GM10248 (cell line): ENCODE measurements around the gene MYF5.
"Not testable (repeated sequence)": the region's sequence is repeated elsewhere in the genome, so short reads cannot be mapped to it uniquely, and the experiment has no call there.

ENCODE experiments used
- CTCF ChIA-PET: fragments of 300-600 bp; sonication (Branson Sonifier 250); formaldehyde crosslinking; extraction: SDS; loops from one replicate; lab custom pipeline; 2021; ENCODE audit warnings: antibody characterized with exemption; lab: Yijun Ruan, JAX
- POLR2A ChIA-PET: fragments of 350-650 bp; sonication (Branson Sonifier 250); formaldehyde crosslinking; extraction: SDS; loops from one replicate; lab custom pipeline; 2020; ENCODE audit warnings: antibody characterized with exemption; lab: Yijun Ruan, JAX
- DNase-seq: peaks from one replicate; pipeline ENCODE4 v3.0.0; 2012; ENCODE audit errors: extremely low spot score
- CTCF ChIP-seq: IDR thresholded peaks from 2 replicates; pipeline ENCODE4 v1.5.1; 2012; ENCODE audit warnings: mild to moderate bottlenecking, low read depth; ENCODE audit errors: extremely low read depth, missing control alignments, control extremely low read depth

The MYF5 gene

DNA sequence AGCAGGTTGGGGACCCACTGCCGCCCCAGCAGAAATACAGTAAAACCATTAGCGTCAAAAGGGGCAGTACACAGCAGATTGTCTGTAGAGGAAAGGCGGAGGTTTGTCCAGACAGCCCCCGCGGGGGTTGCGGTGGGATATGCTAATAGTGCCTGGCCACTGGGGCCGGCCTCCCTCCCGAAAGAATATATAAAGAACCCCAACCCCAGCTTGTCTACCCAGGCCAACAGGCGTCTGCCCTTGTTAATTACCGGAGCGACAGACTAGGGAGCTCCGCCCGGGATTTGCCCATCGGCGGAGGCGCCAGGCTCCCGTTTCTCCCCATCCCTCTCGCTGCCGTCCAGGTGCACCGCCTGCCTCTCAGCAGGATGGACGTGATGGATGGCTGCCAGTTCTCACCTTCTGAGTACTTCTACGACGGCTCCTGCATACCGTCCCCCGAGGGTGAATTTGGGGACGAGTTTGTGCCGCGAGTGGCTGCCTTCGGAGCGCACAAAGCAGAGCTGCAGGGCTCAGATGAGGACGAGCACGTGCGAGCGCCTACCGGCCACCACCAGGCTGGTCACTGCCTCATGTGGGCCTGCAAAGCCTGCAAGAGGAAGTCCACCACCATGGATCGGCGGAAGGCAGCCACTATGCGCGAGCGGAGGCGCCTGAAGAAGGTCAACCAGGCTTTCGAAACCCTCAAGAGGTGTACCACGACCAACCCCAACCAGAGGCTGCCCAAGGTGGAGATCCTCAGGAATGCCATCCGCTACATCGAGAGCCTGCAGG lies at the start of gene MYF5:
TSS of gene MYF5 (plus strand) at position 217 of the 774 bp plus-strand sequence. CDS start at position 369, 152 bp downstream.
- ChIA-PET POLR2A (no interaction called here), CTCF (interaction anchor here (1.2 kb wide), 1 partner anchor 8 kb away, joined by 4 read pairs; no protein-coding TSS in a partner anchor)
- no peak for DNase-seq
- no peak for TF ChIP-seq CTCF

DNA sequence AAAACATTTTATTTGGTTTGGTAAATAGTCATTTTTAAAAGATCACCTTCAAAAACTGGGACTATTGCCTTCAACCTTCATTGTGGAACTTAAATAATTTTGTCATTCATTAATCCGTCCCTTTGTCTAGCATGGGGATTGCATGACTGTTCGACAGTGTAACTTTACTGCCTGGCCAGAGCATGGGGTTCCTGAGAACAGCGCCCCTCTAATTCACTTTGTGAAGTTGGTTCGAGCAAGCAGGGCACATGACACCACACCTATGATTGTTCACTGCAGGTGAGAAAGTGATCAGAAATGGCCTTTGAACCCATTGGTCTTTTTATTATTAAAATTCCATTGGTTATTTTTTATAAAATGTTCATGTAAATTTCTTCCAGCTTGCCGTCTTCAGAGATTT lies 46.5 kb upstream of the MYF5 start:
- CTCF ChIA-PET: no interaction called here
- no peak for DNase-seq
- no peak for TF ChIP-seq CTCF
- POLR2A ChIA-PET: no interaction called here

GRCh38 chr12:80676042-80676636 lies 40.6 kb upstream of the MYF5 start:
- CTCF ChIA-PET: interaction anchor here (1.4 to 1.8 kb wide), 2 partner anchors 11 to 87 kb away, joined by 3 to 8 read pairs; no protein-coding TSS in a partner anchor
- DNase-seq, POLR2A ChIA-PET: not testable (repeated sequence)

DNA sequence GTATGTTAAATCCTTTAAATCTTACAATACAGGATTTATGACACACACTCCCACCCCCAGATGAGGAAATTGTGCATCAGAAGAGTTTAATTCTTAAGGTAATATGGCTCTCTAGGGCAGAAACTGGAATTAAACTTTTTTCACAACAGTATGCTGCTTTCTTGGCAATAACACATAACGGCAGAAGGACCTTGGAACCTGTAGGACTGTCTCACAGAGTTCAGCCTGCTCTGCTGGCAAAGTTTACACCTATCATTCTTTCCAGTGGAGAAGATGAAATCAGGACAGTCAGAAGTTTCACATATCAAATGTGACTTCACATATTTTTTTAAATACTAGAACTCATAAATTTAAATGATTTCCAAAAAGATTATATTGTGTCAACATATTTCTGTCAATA lies 39.9 kb upstream of the MYF5 start:
- ChIA-PET CTCF (interaction anchor here (1.8 kb wide), 1 partner anchor 11 kb away, joined by 8 read pairs; no protein-coding TSS in a partner anchor), POLR2A (no interaction called here)
- no peak for TF ChIP-seq CTCF
- DNase-seq: no peak

DNA sequence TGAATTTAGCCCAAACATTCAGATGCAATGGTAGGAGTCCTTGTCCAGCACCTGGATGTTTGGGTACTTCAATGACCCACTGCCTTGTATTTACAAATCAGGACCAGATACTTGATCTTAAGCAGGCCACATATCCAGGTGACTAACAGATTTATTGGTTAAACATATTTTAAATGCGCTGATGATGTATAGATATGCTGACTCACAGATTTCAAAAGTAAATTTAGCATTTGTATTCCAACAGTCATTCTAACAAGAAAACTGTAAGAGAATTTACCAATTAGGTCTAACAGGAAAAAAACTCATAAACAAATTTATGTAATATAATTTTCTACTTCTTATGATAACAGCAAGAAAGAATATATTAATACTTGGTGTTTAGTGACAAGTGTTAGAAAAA lies 38.7 kb upstream of the MYF5 start:
- POLR2A ChIA-PET: no interaction called here
- no peak for DNase-seq
- TF ChIP-seq CTCF: no peak
- CTCF ChIA-PET: interaction anchor here (1.4 kb wide), 1 partner anchor 9 kb away, joined by 3 read pairs; no protein-coding TSS in a partner anchor

- POLR2A ChIA-PET: no interaction called here
- CTCF ChIA-PET: interaction anchor here (1.6 kb wide), 1 partner anchor 31 kb away, joined by 5 read pairs; no protein-coding TSS in a partner anchor
- no peak for TF ChIP-seq CTCF
- DNase-seq: no peak
Observed at GRCh38 chr12:80679346-80680131, 37.2 kb upstream of the MYF5 start.
